22Rv1 (cell line): ENCODE measurements around the gene FCHSD2.
"Not testable (repeated sequence)": the region's sequence is repeated elsewhere in the genome, so short reads cannot be mapped to it uniquely, and the experiment has no call there.

Experiments
- H3K27ac ChIP-seq: fragments of 450-650 bp; 2 replicates; pipeline ENCODE4 v1.5.1; 2017
- ZFX ChIP-seq: fragments of 450-650 bp; IDR thresholded peaks from 2 replicates; pipeline ENCODE4 v1.6.1; 2017; ENCODE audit warnings: antibody characterized with exemption, borderline replicate concordance
- TF ChIP-seq, protein P1 (sequence below): fragments of 450-650 bp; IDR thresholded peaks from 2 replicates; pipeline ENCODE4 v1.5.1; 2017; ENCODE audit warnings: mild to moderate bottlenecking

FCHSD2 gene

DNA sequence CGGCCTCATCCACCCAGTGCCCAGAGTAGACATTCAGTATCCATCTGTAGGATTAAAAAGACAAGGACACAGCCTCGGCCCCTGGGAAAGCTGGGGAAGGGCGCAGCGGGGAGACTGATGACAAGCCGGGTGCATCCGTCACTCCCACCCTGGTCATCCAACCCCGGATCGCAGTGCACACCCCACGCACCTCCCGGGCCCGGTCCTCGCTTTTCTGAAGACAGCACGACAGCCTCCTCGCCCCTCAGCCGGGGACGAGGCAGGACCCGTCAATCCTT is 1.1 kb downstream of the FCHSD2 start:
- no peak overlapping the region for H3K27ac ChIP-seq
- TF ChIP-seq, protein P1, sequence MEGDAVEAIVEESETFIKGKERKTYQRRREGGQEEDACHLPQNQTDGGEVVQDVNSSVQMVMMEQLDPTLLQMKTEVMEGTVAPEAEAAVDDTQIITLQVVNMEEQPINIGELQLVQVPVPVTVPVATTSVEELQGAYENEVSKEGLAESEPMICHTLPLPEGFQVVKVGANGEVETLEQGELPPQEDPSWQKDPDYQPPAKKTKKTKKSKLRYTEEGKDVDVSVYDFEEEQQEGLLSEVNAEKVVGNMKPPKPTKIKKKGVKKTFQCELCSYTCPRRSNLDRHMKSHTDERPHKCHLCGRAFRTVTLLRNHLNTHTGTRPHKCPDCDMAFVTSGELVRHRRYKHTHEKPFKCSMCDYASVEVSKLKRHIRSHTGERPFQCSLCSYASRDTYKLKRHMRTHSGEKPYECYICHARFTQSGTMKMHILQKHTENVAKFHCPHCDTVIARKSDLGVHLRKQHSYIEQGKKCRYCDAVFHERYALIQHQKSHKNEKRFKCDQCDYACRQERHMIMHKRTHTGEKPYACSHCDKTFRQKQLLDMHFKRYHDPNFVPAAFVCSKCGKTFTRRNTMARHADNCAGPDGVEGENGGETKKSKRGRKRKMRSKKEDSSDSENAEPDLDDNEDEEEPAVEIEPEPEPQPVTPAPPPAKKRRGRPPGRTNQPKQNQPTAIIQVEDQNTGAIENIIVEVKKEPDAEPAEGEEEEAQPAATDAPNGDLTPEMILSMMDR, result no peak

- H3K27ac ChIP-seq, result no peak overlapping the region
- no peak for TF ChIP-seq ZFX
- TF ChIP-seq, protein P1, result no peak
Observed at GRCh38 chr11:73140213-73141030, 1.7 kb downstream of the FCHSD2 start.

DNA sequence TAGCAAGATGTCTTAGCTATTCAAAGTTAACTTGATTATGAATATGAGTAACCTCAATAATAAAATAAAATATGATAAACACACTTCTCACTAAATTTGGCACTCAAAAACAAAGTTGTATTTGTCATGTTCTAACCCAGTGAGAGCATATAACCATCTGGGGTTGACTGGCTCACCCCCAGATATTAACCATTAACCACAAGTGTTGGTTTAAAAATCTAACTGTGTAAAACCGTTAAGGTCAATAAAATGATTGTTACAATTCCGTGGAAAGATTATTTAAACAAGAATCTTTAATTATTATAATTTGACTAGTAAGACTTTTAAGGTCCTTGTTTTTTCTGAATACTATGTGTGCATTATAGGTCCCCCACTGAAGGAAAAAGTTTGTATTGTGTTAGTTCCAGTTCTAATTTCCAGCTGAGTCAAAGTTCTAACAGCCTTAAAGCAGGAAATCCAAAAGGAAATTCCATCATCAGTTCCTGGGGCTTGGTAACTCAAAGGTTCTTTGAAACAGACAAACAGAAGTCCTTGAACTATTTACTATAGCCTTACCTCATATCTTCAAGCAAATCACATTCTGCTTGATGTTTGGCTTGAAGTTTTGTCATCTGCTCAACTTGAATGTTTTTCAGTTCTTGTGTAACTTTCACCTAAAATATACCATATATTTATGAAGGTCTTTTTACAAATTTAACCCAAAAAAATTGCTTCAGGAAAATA is 2.5 kb downstream of the FCHSD2 start:
- H3K27ac ChIP-seq, result no peak overlapping the region
- TF ChIP-seq ZFX, result no peak
- TF ChIP-seq, protein P1, result no peak

GRCh38 chr11:73137944-73138274 is 4.2 kb downstream of the FCHSD2 start:
- H3K27ac ChIP-seq, result no peak overlapping the region
- TF ChIP-seq, protein P1, result no peak

DNA sequence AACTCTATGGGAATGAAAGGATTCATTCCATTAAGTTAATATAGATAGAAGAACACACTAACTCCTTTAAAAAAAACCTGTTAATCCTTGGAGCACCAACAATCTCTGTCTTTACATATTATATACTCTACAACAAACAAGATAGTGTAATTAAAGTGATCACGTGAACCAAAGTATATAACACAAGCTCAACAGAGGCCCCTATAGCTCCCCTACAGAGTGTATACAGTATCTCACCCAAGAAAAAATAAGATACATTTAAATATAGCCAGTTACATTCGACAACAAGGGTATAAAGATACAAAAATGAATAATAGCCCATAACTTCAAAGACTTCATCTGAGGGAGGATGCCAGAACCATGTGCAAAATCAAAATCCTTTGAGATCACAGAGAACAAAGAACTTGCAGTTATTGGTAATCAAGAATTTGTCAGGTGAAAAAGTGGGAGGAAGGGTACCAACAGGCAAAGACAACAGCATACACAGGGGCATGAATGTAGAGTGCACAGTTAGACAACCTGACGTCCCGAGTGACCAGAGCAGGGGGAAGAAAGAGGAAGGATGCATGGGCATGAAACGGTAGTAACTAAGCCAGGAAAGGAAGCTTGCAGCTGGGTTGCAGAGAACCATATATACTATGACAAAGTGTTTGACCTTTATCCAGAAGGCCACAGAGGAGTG is 4.7 kb downstream of the FCHSD2 start:
- no peak overlapping the region for H3K27ac ChIP-seq
- TF ChIP-seq, protein P1, result no peak
- TF ChIP-seq ZFX, result no peak

- not testable (repeated sequence) for H3K27ac ChIP-seq
Observed at GRCh38 chr11:73136722-73137121, 5.4 kb downstream of the FCHSD2 start.

DNA sequence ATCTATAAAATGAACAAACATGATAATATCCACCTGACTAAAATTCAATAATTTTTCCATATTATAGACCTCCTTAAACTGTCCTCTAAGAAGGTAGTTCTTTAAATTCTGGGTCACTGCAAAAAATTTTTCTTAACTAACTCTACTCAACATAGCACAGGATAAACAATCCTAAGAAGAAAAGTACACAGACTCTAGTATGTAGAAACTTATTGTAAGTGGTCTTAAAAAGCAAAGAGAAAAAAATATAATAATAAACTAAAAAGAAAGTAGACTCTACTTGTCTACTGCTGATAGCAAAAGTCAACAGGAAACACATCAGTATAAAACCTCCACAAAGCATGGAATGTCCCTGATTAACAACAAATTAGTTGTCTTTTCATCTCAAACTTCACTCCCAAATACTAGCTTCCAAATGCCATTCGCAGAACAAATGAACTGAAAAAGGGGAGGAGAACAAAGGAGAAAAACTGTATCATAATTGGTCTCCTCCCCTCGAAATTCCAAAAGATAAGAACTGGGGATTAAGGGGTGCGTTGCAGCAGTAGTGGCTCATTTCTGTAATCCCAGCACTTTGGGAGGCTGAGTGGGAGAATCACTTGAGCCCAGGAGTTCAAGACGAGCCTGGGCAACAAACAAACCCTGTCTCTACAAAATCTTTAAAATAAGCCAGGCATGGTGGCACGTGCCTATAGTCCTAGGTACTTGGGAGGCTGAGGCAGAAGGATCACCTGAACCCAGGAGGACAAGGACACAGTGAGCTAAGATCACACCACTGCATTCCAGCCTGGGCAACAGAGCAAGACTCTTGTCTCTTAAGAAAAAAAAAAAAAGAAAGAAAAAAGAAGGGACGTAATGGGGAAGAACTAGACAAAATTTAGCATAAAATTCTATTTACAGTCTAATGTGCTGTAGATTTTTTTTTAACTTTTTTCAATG is 6.5 kb downstream of the FCHSD2 start:
- TF ChIP-seq, protein P1, result no peak
- no peak for TF ChIP-seq ZFX
- no peak overlapping the region for H3K27ac ChIP-seq

DNA sequence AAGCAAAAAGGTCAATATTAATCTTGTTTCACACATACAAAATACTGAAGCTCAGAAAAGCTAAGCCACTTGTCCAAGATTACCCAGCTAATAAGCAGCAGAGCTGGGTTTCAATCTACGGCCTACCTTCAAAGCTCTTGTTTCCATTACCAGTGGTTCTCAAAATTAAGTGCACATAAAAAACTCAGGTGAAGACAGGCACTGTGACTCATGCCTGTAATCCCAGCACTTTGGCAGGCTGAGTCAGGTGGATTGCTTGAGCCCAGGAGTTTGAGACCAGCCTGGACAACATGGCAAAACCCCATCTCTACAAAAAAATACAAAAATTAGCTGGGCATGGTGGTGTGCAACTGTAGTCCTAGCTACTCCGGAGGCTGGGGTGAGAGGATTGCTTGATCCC is 9.8 kb downstream of the FCHSD2 start:
- not testable (repeated sequence) for H3K27ac ChIP-seq
